ENCODE data around the gene CYB5D1. TPM values are rescaled to one million over a fixed set of nuclear protein-coding genes. Genes with fewer than 3 reads are reported as not detected.
A peak's percentile ranks its signal among the peaks of the same experiment; 100 is the strongest.

CYB5D1 gene
- total RNA-seq, 2 experiments from 2014 or later, result 18.1 to 24.8 TPM

- no peaks in the 10 kb centered on the region for H4K20me1 ChIP-seq (ENCODE audit: insufficient read depth, low read length)
- POLR2A ChIA-PET, result no interaction called here
- H3K4me2 ChIP-seq (ENCODE audit: low read length), result no peak overlapping the region
- H3K79me2 ChIP-seq (ENCODE audit: insufficient read depth, low read depth, low read length), result peaks cover 5% of the 10 kb centered on the region; the same call in 1 of the 2 replicates
- no peak overlapping the region for H3K27ac ChIP-seq (ENCODE audit: low read depth, low read length, poor library complexity, severe bottlenecking)
- CTCF ChIA-PET (ENCODE audit: unreplicated experiment), result no interaction called here
- no peaks in the 10 kb centered on the region for H3K9me3 ChIP-seq (ENCODE audit: low read length)
- H3K36me3 ChIP-seq (ENCODE audit: insufficient read depth, low read length), result peaks cover 88% of the 10 kb centered on the region
- H3K4me1 ChIP-seq (ENCODE audit: insufficient read depth, low read length, poor library complexity, severe bottlenecking), result peaks cover 1% of the 10 kb centered on the region
- TF ChIP-seq CTCF (conservative IDR thresholded peaks at IDR 0.05; ENCODE audit: low read length), result no peak
- TF ChIP-seq EZH2phosphoT487 (IDR thresholded peaks at IDR 0.05; ENCODE audit: borderline replicate concordance, low read depth, low read length), result no peak
- H3K4me3 ChIP-seq (ENCODE audit: low read depth, low read length, poor library complexity, severe bottlenecking), result no peak overlapping the region
- intact Hi-C loops (cut with micrococcal nuclease; ENCODE audit: unreplicated experiment), result no loop called here
- BruUV-seq (replicated peaks), result TSS peak; percentile 79
- H2AFZ ChIP-seq (ENCODE audit: low read length), result no peak overlapping the region
- no peak for DNase-seq (ENCODE audit: low spot score)
- no peaks in the 10 kb centered on the region for H3K9me2 ChIP-seq (ENCODE audit: insufficient read depth, low read length)
Measured at GRCh38 chr17:7894226-7894625, 36.4 kb downstream of the CYB5D1 start.

GRCh38 chr17:7894866-7895265, 37.1 kb downstream of the CYB5D1 start:
- H3K4me3 ChIP-seq (ENCODE audit: low read depth, low read length, poor library complexity, severe bottlenecking), result no peak overlapping the region
- no peaks in the 10 kb centered on the region for H3K4me1 ChIP-seq (ENCODE audit: insufficient read depth, low read length, poor library complexity, severe bottlenecking)
- H3K9me2 ChIP-seq (ENCODE audit: insufficient read depth, low read length), result no peaks in the 10 kb centered on the region
- DNase-seq (ENCODE audit: low spot score), result no peak
- no peak overlapping the region for H2AFZ ChIP-seq (ENCODE audit: low read length)
- H3K9me3 ChIP-seq (ENCODE audit: low read length), result no peaks in the 10 kb centered on the region
- no peaks in the 10 kb centered on the region for H3K79me2 ChIP-seq (ENCODE audit: insufficient read depth, low read depth, low read length)
- H4K20me1 ChIP-seq (ENCODE audit: insufficient read depth, low read length), result no peaks in the 10 kb centered on the region
- TF ChIP-seq EZH2phosphoT487 (IDR thresholded peaks at IDR 0.05; ENCODE audit: borderline replicate concordance, low read depth, low read length) (no peak), CTCF (conservative IDR thresholded peaks at IDR 0.05; ENCODE audit: low read length) (no peak)
- H3K4me2 ChIP-seq (ENCODE audit: low read length), result no peak overlapping the region
- intact Hi-C loops (cut with micrococcal nuclease; ENCODE audit: unreplicated experiment), result no loop called here
- no TSS peak for BruUV-seq (replicated peaks)
- no peak overlapping the region for H3K27ac ChIP-seq (ENCODE audit: low read depth, low read length, poor library complexity, severe bottlenecking)
- peaks cover 88% of the 10 kb centered on the region for H3K36me3 ChIP-seq (ENCODE audit: insufficient read depth, low read length)
- POLR2A ChIA-PET, result no interaction called here
- CTCF ChIA-PET (ENCODE audit: unreplicated experiment), result no interaction called here

- POLR2A ChIA-PET, result interaction anchor here (1.6 kb wide), 1 partner anchor 35 kb away, joined by 6 read pairs; the partner anchor contains the start of genes CNTROB and TRAPPC1
- Histone ChIP-seq H3K4me2 (ENCODE audit: low read length) (no peak overlapping the region), H3K36me3 (ENCODE audit: insufficient read depth, low read length) (peaks cover 89% of the 10 kb centered on the region), H3K79me2 (ENCODE audit: insufficient read depth, low read depth, low read length) (no peaks in the 10 kb centered on the region), H3K4me1 (ENCODE audit: insufficient read depth, low read length, poor library complexity, severe bottlenecking) (no peaks in the 10 kb centered on the region), H4K20me1 (ENCODE audit: insufficient read depth, low read length) (no peaks in the 10 kb centered on the region), H3K9me2 (ENCODE audit: insufficient read depth, low read length) (no peaks in the 10 kb centered on the region), H3K27ac (ENCODE audit: low read depth, low read length, poor library complexity, severe bottlenecking) (no peak overlapping the region), H2AFZ (ENCODE audit: low read length) (no peak overlapping the region), H3K9me3 (ENCODE audit: low read length) (no peaks in the 10 kb centered on the region), H3K4me3 (ENCODE audit: low read depth, low read length, poor library complexity, severe bottlenecking) (no peak overlapping the region)
- DNase-seq (ENCODE audit: low spot score), result no peak
- CTCF ChIA-PET (ENCODE audit: unreplicated experiment), result no interaction called here
- BruUV-seq (replicated peaks), result no TSS peak
- intact Hi-C loops (cut with micrococcal nuclease; ENCODE audit: unreplicated experiment), result no loop called here
- no peak for TF ChIP-seq CTCF (conservative IDR thresholded peaks at IDR 0.05; ENCODE audit: low read length)
- no peak for TF ChIP-seq EZH2phosphoT487 (IDR thresholded peaks at IDR 0.05; ENCODE audit: borderline replicate concordance, low read depth, low read length)
Measured at GRCh38 chr17:7897090-7897489, 39.3 kb downstream of the CYB5D1 start.

Measured in OCI-LY7 (cell line).